Endothelial cell of umbilical vein (primary cell): Measurements from ENCODE around the gene ARV1. TPM values are rescaled to one million over a fixed set of nuclear protein-coding genes. Genes with fewer than 3 reads are reported as not detected.

ENCODE experiments used
- BruUV-seq: library from RNA; stranded (reverse); fragments of 400-500 nt; replicated peaks from 2 replicates; lab custom pipeline; 2021; lab: Mats Ljungman, UMichigan
- CTCF ChIA-PET: fragments of 300-600, 350-600 bp; sonication (Branson Sonifier 250); formaldehyde crosslinking; loops from one replicate; lab custom pipeline; 2021; ENCODE audit warnings: antibody characterized with exemption, inconsistent platforms; lab: Charles Lee
- POLR2A ChIA-PET: fragments of 300-600, 350-600 bp; sonication (Branson Sonifier 250); formaldehyde crosslinking; loops from one replicate; lab custom pipeline; 2021; ENCODE audit warnings: antibody characterized with exemption, inconsistent platforms; lab: Charles Lee
- DNase-seq: peaks from one replicate; pipeline ENCODE4 v3.0.0-alpha.2; 2011; ENCODE audit warnings: low read depth, low spot score
- FAIRE-seq: peaks from 2 replicates; lab custom pipeline; 2011; peaks lifted over from hg19 to GRCh38; lab: Jason Lieb, UNC
- H2AFZ ChIP-seq: 2 replicates; pipeline ENCODE4 v1.6.0; 2012; ENCODE audit warnings: low read depth, low read length, control low read depth, inconsistent platforms
- H3K27ac ChIP-seq: 2 replicates; pipeline ENCODE4 v1.5.1; 2011; ENCODE audit warnings: low read depth, mild to moderate bottlenecking, control low read depth, low read length, moderate library complexity; ENCODE audit not compliant: insufficient read depth
- H3K27me3 ChIP-seq, 2 experiments: 2 replicates each; pipeline versions ENCODE4 v1.6.0 to v1.6.1; 2011; ENCODE audit warnings: low read length in 2 of 2, mixed read lengths in 1 of 2; ENCODE audit not compliant: control insufficient read depth in 2 of 2, insufficient read depth in 2 of 2
- H3K36me3 ChIP-seq, 2 experiments: 2 replicates in 1 of 2; 3 replicates in 1 of 2; pipeline ENCODE4 v1.5.1; 2011; ENCODE audit warnings: low read length in 2 of 2, mild to moderate bottlenecking in 1 of 2, moderate library complexity in 1 of 2; ENCODE audit not compliant: control insufficient read depth in 2 of 2, insufficient read depth in 2 of 2; ENCODE audit errors: extremely low read depth in 1 of 2
- H3K4me1 ChIP-seq: 3 replicates; pipeline ENCODE4 v1.5.1; 2011; ENCODE audit warnings: mild to moderate bottlenecking, low read length; ENCODE audit not compliant: control insufficient read depth, insufficient read depth; ENCODE audit errors: extremely low read depth
- H3K4me2 ChIP-seq: 2 replicates; pipeline ENCODE4 v1.6.1; 2011; ENCODE audit warnings: low read length, control low read depth, mixed read lengths; ENCODE audit not compliant: insufficient read depth
- H3K4me3 ChIP-seq, 3 experiments: fragments of 200-600 bp in 1 of 3; sonication (generic), shearing (Covaris generic) in 1 of 3; replicated peaks in 1 of 3; 2 replicates each; pipeline ENCODE4 v1.5.1; 2011 to 2016; ENCODE audit warnings: control low read depth in 3 of 3, low read length in 3 of 3, mild to moderate bottlenecking in 2 of 3, inconsistent platforms in 1 of 3, low read depth in 1 of 3, moderate library complexity in 1 of 3; ENCODE audit not compliant: insufficient read depth in 1 of 3
- H3K79me2 ChIP-seq: 2 replicates; pipeline ENCODE4 v1.6.0; 2012; ENCODE audit warnings: low read length, inconsistent platforms; ENCODE audit not compliant: control insufficient read depth, insufficient read depth
- H3K9ac ChIP-seq: replicated peaks from 2 replicates; pipeline ENCODE3; 2011; ENCODE audit warnings: low read length, control low read depth; ENCODE audit not compliant: insufficient read depth; ENCODE audit errors: extremely low read depth
- H3K9me1 ChIP-seq: replicated peaks from 3 replicates; pipeline ENCODE4 v1.6.0; 2011; ENCODE audit warnings: mild to moderate bottlenecking, low read length; ENCODE audit not compliant: control insufficient read depth, insufficient read depth; ENCODE audit errors: extremely low read depth
- H3K9me3 ChIP-seq: replicated peaks from 2 replicates; pipeline ENCODE4 v1.5.1; 2012; ENCODE audit warnings: low read length, inconsistent platforms; ENCODE audit not compliant: control insufficient read depth, insufficient read depth
- H4K20me1 ChIP-seq: replicated peaks from 2 replicates; pipeline ENCODE3; 2011; ENCODE audit warnings: mild to moderate bottlenecking, low read length; ENCODE audit not compliant: control insufficient read depth, insufficient read depth; ENCODE audit errors: extremely low read depth
- CTCF ChIP-seq, 2 donors: IDR thresholded peaks; 1 replicate in 1 of 2; 2 replicates in 1 of 2; pipeline ENCODE4 v1.5.1; 2011; ENCODE audit warnings: low read length in 2 of 2, mild to moderate bottlenecking in 2 of 2, moderate library complexity in 2 of 2, control low read depth in 1 of 2, inconsistent platforms in 1 of 2, low read depth in 1 of 2; ENCODE audit not compliant: insufficient read depth in 1 of 2; ENCODE audit errors: extremely low read depth in 1 of 2
- EZH2 ChIP-seq: IDR thresholded peaks from 2 replicates; pipeline ENCODE4 v1.6.1; 2012; ENCODE audit warnings: borderline replicate concordance, low read depth, mild to moderate bottlenecking, moderate library complexity, low read length, inconsistent platforms; ENCODE audit not compliant: severe bottlenecking
- FOS ChIP-seq: IDR thresholded peaks from 2 replicates; pipeline ENCODE4 v1.6.1; 2011; ENCODE audit warnings: mild to moderate bottlenecking, low read length, moderate library complexity, borderline replicate concordance; ENCODE audit not compliant: insufficient read depth
- GATA2 ChIP-seq: IDR thresholded peaks from 2 replicates; pipeline ENCODE4 v1.7.0; 2011; ENCODE audit warnings: low read depth, mild to moderate bottlenecking, moderate library complexity, mixed read lengths, low read length; ENCODE audit not compliant: insufficient read length, insufficient read depth
- JUN ChIP-seq: IDR thresholded peaks from 2 replicates; pipeline ENCODE4 v1.6.1; 2011; ENCODE audit warnings: borderline replicate concordance, low read depth; ENCODE audit not compliant: insufficient read length, insufficient read depth
- MAX ChIP-seq: IDR thresholded peaks from 2 replicates; pipeline ENCODE4 v1.6.1; 2011; ENCODE audit not compliant: insufficient read depth, insufficient read length
- MYC ChIP-seq: IDR thresholded peaks from one replicate; pipeline ENCODE4 v1.6.1; 2011; ENCODE audit warnings: mild to moderate bottlenecking, low read depth, low read length
- POLR2A ChIP-seq: IDR thresholded peaks from 2 replicates; pipeline ENCODE4 v1.6.1; 2012; ENCODE audit warnings: low read depth, mild to moderate bottlenecking, control low read depth, low read length
- POLR2AphosphoS5 ChIP-seq: IDR thresholded peaks from 2 replicates; pipeline ENCODE4 v1.6.1; 2012; ENCODE audit warnings: low read depth, mild to moderate bottlenecking, control low read depth, low read length, moderate library complexity; ENCODE audit not compliant: insufficient read depth
- dilution Hi-C: fragments of 300-500 bp; cut with MboI; formaldehyde crosslinking; loops from one replicate; pipeline ENCODE4 v1.15.0; 2019; ENCODE audit warnings: low sequenced_read_pairs; ENCODE audit not compliant: extremely low pct_ligation_motif_present
- intact Hi-C: fragments of 100-400 bp; cut with micrococcal nuclease; formaldehyde crosslinking; loops from one replicate; pipeline ENCODE4 v1.10.0; 2022
- polyA plus RNA-seq, 4 experiments: library from polyadenylated mRNA; depleted of rRNA in 3 of 4; stranded (reverse) in 3 of 4; unstranded in 1 of 4; fragments of >200 nt; gene quantifications; 2 replicates each; pipeline versions ENCODE4 v1.2.1 to v1.2.3, GENCODE V29; 2011 to 2012; ENCODE audit warnings: missing spikeins in 1 of 4
- total RNA-seq: library from RNA; stranded (reverse); gene quantifications from 2 replicates; pipeline ENCODE4 v1.2.3, GENCODE V29; 2021

The ARV1 gene
- total and polyA plus RNA-seq, 2 donors (not counting 3 experiments of a cell fraction or from before 2014, with no cell fraction given) = 10.7 to 14.0 TPM

- Histone ChIP-seq H3K4me2 (no peak overlapping the region), H3K4me1 (peaks cover 7% of the 10 kb centered on the region), H3K4me3 (no peak overlapping the region), H3K27me3 (no peaks in the 10 kb centered on the region), H3K27ac (no peak overlapping the region), H2AFZ (no peak overlapping the region), H3K79me2 (peaks cover 4% of the 10 kb centered on the region), H4K20me1 (no peaks in the 10 kb centered on the region), H3K9me1 (no peaks in the 10 kb centered on the region), H3K9me3 (no peaks in the 10 kb centered on the region), H3K36me3 (no peaks in the 10 kb centered on the region), H3K9ac (no peak overlapping the region)
- POLR2A ChIA-PET = no interaction called here
- CTCF ChIA-PET = interaction anchor here (1.4 kb wide), 1 partner anchor 19 kb away, joined by 5 read pairs; no protein-coding TSS in a partner anchor
- FAIRE-seq (no peak), DNase-seq (no peak)
- TF ChIP-seq MAX = no peak
- TF ChIP-seq MYC = no peak
- no peak for TF ChIP-seq POLR2A
- no peak for TF ChIP-seq EZH2
- TF ChIP-seq GATA2 = no peak
- TF ChIP-seq POLR2AphosphoS5 = no peak
- no peak for TF ChIP-seq CTCF (IDR thresholded peaks at IDR 0.05; ENCODE audit: extremely low read depth in 1 of 2, insufficient read depth in 1 of 2, low read depth in 1 of 2, low read length in 2 of 2)
- no peak for TF ChIP-seq JUN
- no peak for TF ChIP-seq FOS
- BruUV-seq = no TSS peak
- dilution Hi-C loops = no loop called here
- intact Hi-C loops = loop anchor here (10.0 kb wide), 1 partner anchor 634 kb away; no protein-coding TSS in a partner anchor
Measured at GRCh38 chr1:230970432-230970831, 8.5 kb upstream of the ARV1 start.
